Liver (tissue), 9 donors: Measurements from ENCODE around the gene DNAL4. TPM values are rescaled to one million over a fixed set of nuclear protein-coding genes. Genes with fewer than 3 reads are reported as not detected.

Source experiments
- DNase-seq: peaks from one replicate; pipeline ENCODE4 v3.0.0-alpha.2; 2017; ENCODE audit warnings: low spot score
- H3K27ac ChIP-seq, 2 donors: one replicate each; pipeline ENCODE4 v1.7.0; 2013; ENCODE audit warnings: inconsistent platforms in 2 of 2, low read length in 2 of 2, control low read depth in 1 of 2, low read depth in 1 of 2, mild to moderate bottlenecking in 1 of 2
- H3K27me3 ChIP-seq, 4 donors: one replicate each; pipeline versions ENCODE4 v1.6.1 to v1.7.0; 2013; ENCODE audit warnings: low read length in 3 of 4, inconsistent platforms in 1 of 4, mild to moderate bottlenecking in 1 of 4, moderate library complexity in 1 of 4; ENCODE audit not compliant: control insufficient read depth in 4 of 4, insufficient read depth in 4 of 4
- H3K36me3 ChIP-seq, 4 donors: one replicate each; pipeline versions ENCODE4 v1.6.1 to v1.7.0; 2013; ENCODE audit warnings: low read length in 3 of 4, mild to moderate bottlenecking in 3 of 4, low read depth in 1 of 4, moderate library complexity in 1 of 4; ENCODE audit not compliant: control insufficient read depth in 4 of 4, insufficient read depth in 3 of 4
- H3K4me1 ChIP-seq, 4 donors: one replicate each; pipeline versions ENCODE4 v1.6.1 to v1.7.0; 2013; ENCODE audit warnings: low read length in 3 of 4, mild to moderate bottlenecking in 3 of 4, moderate library complexity in 1 of 4; ENCODE audit not compliant: control insufficient read depth in 4 of 4, insufficient read depth in 4 of 4
- H3K4me3 ChIP-seq, 3 donors: one replicate each; pipeline versions ENCODE4 v1.6.1 to v1.7.0; 2013; ENCODE audit warnings: low read length in 3 of 3, control low read depth in 1 of 3, low read depth in 1 of 3, mild to moderate bottlenecking in 1 of 3
- H3K9ac ChIP-seq, 2 donors: one replicate each; pipeline ENCODE4 v1.7.0; 2013; ENCODE audit warnings: low read length in 2 of 2, mild to moderate bottlenecking in 2 of 2, moderate library complexity in 2 of 2, control low read depth in 1 of 2, low read depth in 1 of 2
- H3K9me3 ChIP-seq, 4 donors: one replicate each; pipeline versions ENCODE4 v1.6.1 to v1.7.0; 2013; ENCODE audit warnings: low read length in 3 of 4; ENCODE audit not compliant: control insufficient read depth in 4 of 4
- ATF3 ChIP-seq: IDR thresholded peaks from 2 replicates; pipeline ENCODE4 v1.6.1; 2016; ENCODE audit warnings: antibody characterized with exemption
- EGR1 ChIP-seq, 2 donors: IDR thresholded peaks; 2 replicates each; pipeline ENCODE4 v1.6.1; 2016 to 2018; ENCODE audit warnings: antibody characterized with exemption in 2 of 2, low read depth in 2 of 2
- FOXA1 ChIP-seq: IDR thresholded peaks from 2 replicates; pipeline ENCODE4 v1.6.1; 2016; ENCODE audit warnings: antibody characterized with exemption
- FOXA2 ChIP-seq: IDR thresholded peaks from 2 replicates; pipeline ENCODE4 v1.6.1; 2016; ENCODE audit warnings: antibody characterized with exemption
- HNF4A ChIP-seq, 2 donors: conservative IDR thresholded peaks; 2 replicates each; pipeline ENCODE4 v1.6.1; 2016; ENCODE audit warnings: antibody characterized with exemption in 2 of 2, mild to moderate bottlenecking in 2 of 2
- HNF4G ChIP-seq: IDR thresholded peaks from 2 replicates; pipeline ENCODE4 v1.6.1; 2016; ENCODE audit warnings: antibody characterized with exemption
- NR2F2 ChIP-seq: IDR thresholded peaks from 2 replicates; pipeline ENCODE4 v1.6.1; 2016; ENCODE audit warnings: antibody characterized with exemption
- SP1 ChIP-seq: IDR thresholded peaks from 2 replicates; pipeline ENCODE4 v1.6.1; 2018; ENCODE audit warnings: antibody characterized with exemption, mild to moderate bottlenecking
- TAF1 ChIP-seq: conservative IDR thresholded peaks from 2 replicates; pipeline ENCODE4 v1.6.1; 2016; ENCODE audit warnings: antibody characterized with exemption, mild to moderate bottlenecking
- YY1 ChIP-seq: IDR thresholded peaks from 2 replicates; pipeline ENCODE4 v1.6.1; 2016; ENCODE audit warnings: antibody characterized with exemption, mild to moderate bottlenecking
- WGBS: extraction: QIAGEN DNeasy Blood & Tissue Kit; methylation state at CpG from one replicate; pipeline ENCODE4 v1.1.7; 2013; 5-methylcytosine and 5-hydroxymethylcytosine counted together
- polyA plus RNA-seq, 2 donors: library from polyadenylated mRNA; stranded (reverse) in 1 of 2; unstranded in 1 of 2; fragments of 200-250 nt in 1 of 2; fragments of >200 nt in 1 of 2; fragmentation: Nextera tagmentation in 1 of 2; extraction: Ambion mirVana in 1 of 2; gene quantifications; one replicate each; pipeline versions ENCODE4 v1.2.1 to v1.2.3, GENCODE V29; 2013 to 2015
- total RNA-seq, 2 donors: library from RNA; depleted of rRNA; stranded (reverse); fragments of >200 nt; gene quantifications; one replicate each; pipeline ENCODE4 v1.2.3, GENCODE V29; 2014
- TF ChIP-seq, protein P1 (sequence below): IDR thresholded peaks from 2 replicates; pipeline ENCODE4 v1.6.1; 2016; ENCODE audit warnings: antibody characterized with exemption
- TF ChIP-seq, protein P2 (sequence below): IDR thresholded peaks from 2 replicates; pipeline ENCODE4 v1.6.1; 2016; ENCODE audit warnings: antibody characterized with exemption, mild to moderate bottlenecking
- TF ChIP-seq, protein P3 (sequence below): fragments of 150-350 bp; IDR thresholded peaks from 2 replicates; pipeline ENCODE4 v1.5.1; 2017; ENCODE audit warnings: improper control_type of control experiment, low read depth, low read length; ENCODE audit not compliant: missing input control
- donor health status: healthy.
- donor health status: healthy.
- donor health status: healthy.
- donor health status: healthy.
- donor health status: healthy.

The DNAL4 gene
- total and polyA plus RNA-seq, 4 donors = 4.0 to 5.6 (median 4.9) TPM

DNA sequence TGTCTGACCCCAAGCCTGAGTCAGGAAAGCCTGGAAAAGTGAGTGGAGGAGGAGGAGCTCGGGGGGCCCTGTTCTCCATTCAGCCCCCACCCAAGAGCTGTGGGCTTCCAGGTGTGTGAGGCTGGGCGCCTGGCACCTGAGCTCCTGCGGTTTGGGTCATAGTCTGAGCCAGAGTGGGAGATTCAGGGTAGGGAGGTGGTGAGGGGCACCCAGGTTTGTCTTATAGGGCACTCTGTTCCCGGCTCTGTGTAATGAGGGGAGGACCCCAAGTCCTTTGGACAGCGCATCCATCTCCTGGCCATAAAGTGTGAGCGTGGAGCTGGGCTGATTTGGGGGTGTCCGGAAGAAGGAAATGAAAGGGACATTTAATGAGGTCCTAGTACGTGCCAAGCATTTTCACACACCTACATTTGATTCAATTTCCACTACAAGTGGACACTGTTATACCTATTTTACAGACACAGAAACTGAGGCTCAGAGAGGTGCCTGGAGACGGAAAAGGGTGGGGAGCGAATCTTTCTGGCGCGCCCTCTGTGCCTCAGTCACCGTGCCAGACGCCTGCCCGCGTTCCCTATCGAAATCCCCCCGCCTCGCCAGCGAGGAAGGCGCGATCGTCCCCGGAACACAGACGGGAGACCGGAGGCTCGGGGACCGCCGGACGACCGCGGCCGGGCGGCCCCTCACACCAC, 48.7 kb upstream of the DNAL4 start:
- Histone ChIP-seq H3K36me3 (no peaks in the 10 kb centered on the region), H3K27me3 (peaks cover 0 to 8% (median 1%) of the 10 kb centered on the region in 4 donors), H3K4me3 (peak overlapping the region in 1 of 3 donors; percentile 57), H3K9ac (no peak overlapping the region), H3K9me3 (no peaks in the 10 kb centered on the region), H3K27ac (no peak overlapping the region), H3K4me1 (peaks cover 0 to 12% (median 7%) of the 10 kb centered on the region in 4 donors)
- DNase-seq = no peak
- 25% methylated on average over 34 of the region's 34 CpGs for WGBS
- TF ChIP-seq, protein P1, sequence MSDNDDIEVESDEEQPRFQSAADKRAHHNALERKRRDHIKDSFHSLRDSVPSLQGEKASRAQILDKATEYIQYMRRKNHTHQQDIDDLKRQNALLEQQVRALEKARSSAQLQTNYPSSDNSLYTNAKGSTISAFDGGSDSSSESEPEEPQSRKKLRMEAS = no peak
- no peak for TF ChIP-seq FOXA1
- TF ChIP-seq HNF4G = no peak
- no peak for TF ChIP-seq ATF3
- TF ChIP-seq YY1 = no peak
- no peak for TF ChIP-seq EGR1 (IDR thresholded peaks at IDR 0.05; ENCODE audit: low read depth in 2 of 2)
- TF ChIP-seq, protein P2, sequence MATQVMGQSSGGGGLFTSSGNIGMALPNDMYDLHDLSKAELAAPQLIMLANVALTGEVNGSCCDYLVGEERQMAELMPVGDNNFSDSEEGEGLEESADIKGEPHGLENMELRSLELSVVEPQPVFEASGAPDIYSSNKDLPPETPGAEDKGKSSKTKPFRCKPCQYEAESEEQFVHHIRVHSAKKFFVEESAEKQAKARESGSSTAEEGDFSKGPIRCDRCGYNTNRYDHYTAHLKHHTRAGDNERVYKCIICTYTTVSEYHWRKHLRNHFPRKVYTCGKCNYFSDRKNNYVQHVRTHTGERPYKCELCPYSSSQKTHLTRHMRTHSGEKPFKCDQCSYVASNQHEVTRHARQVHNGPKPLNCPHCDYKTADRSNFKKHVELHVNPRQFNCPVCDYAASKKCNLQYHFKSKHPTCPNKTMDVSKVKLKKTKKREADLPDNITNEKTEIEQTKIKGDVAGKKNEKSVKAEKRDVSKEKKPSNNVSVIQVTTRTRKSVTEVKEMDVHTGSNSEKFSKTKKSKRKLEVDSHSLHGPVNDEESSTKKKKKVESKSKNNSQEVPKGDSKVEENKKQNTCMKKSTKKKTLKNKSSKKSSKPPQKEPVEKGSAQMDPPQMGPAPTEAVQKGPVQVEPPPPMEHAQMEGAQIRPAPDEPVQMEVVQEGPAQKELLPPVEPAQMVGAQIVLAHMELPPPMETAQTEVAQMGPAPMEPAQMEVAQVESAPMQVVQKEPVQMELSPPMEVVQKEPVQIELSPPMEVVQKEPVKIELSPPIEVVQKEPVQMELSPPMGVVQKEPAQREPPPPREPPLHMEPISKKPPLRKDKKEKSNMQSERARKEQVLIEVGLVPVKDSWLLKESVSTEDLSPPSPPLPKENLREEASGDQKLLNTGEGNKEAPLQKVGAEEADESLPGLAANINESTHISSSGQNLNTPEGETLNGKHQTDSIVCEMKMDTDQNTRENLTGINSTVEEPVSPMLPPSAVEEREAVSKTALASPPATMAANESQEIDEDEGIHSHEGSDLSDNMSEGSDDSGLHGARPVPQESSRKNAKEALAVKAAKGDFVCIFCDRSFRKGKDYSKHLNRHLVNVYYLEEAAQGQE = no peak
- TF ChIP-seq FOXA2 = no peak
- TF ChIP-seq SP1 = no peak
- TF ChIP-seq, protein P3, sequence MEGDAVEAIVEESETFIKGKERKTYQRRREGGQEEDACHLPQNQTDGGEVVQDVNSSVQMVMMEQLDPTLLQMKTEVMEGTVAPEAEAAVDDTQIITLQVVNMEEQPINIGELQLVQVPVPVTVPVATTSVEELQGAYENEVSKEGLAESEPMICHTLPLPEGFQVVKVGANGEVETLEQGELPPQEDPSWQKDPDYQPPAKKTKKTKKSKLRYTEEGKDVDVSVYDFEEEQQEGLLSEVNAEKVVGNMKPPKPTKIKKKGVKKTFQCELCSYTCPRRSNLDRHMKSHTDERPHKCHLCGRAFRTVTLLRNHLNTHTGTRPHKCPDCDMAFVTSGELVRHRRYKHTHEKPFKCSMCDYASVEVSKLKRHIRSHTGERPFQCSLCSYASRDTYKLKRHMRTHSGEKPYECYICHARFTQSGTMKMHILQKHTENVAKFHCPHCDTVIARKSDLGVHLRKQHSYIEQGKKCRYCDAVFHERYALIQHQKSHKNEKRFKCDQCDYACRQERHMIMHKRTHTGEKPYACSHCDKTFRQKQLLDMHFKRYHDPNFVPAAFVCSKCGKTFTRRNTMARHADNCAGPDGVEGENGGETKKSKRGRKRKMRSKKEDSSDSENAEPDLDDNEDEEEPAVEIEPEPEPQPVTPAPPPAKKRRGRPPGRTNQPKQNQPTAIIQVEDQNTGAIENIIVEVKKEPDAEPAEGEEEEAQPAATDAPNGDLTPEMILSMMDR = no peak
- TF ChIP-seq HNF4A (conservative IDR thresholded peaks at IDR 0.05) = no peak

- 73% methylated on average over 5 of the region's 5 CpGs for WGBS
- Histone ChIP-seq H3K27me3 (peaks cover 0 to 8% (median 1%) of the 10 kb centered on the region in 4 donors), H3K27ac (no peak overlapping the region), H3K9ac (no peak overlapping the region), H3K36me3 (no peaks in the 10 kb centered on the region), H3K9me3 (no peaks in the 10 kb centered on the region), H3K4me3 (no peak overlapping the region), H3K4me1 (peaks cover 0 to 12% (median 7%) of the 10 kb centered on the region in 4 donors)
- TF ChIP-seq SP1 (no peak), NR2F2 (no peak), TAF1 (no peak)
- TF ChIP-seq, protein P1 = no peak
- no peak for DNase-seq
Measured at GRCh38 chr22:38841635-38842034, 47.7 kb upstream of the DNAL4 start.
